Lower leg skin (tissue), 3 donors: ENCODE data around the gene EGFL7.

ENCODE experiments used
- POLR2A ChIP-seq, 2 donors: fragments of 450-650 bp; IDR thresholded peaks; one replicate each; pipeline ENCODE4 v1.6.1; 2016 to 2017; ENCODE audit warnings: antibody characterized with exemption in 2 of 2, mild to moderate bottlenecking in 1 of 2, moderate library complexity in 1 of 2
- TF ChIP-seq, protein P1 (sequence below), 3 donors: fragments of 450-650 bp; IDR thresholded peaks; one replicate each; pipeline ENCODE4 v1.5.1; 2016; ENCODE audit warnings: antibody characterized with exemption in 3 of 3, mild to moderate bottlenecking in 3 of 3, moderate library complexity in 2 of 3

DNA sequence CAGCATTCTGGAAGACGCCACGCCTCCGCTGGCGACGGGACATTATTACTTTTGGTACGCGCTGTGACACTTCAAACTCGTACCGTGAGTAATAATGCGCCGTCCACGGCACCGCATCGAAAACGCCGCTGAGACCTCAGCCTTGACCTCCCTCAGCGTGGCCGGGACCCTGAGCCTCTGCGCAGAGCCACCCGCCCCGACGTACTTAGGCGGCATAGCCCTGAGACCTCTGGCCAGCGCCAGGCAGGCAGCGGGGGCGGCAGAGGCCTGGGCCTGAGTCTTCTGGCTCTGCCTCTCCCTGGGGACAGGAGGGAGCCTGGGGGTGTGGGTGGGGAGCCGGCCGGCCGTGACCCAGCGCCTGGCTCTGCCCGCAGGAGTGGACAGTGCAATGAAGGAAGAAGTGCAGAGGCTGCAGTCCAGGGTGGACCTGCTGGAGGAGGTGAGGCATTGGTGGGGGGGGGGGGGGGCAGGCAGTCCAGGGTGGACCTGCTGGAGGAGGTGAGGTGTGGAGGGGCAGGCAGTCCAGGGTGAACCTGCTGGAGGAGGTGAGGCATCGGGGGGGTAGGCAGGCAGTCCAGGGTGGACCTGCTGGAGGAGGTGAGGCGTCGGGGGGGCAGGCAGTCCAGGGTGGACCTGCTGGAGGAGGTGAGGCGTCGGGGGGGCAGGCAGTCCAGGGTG, 8.0 kb downstream of the EGFL7 start:
- TF ChIP-seq, protein P1, sequence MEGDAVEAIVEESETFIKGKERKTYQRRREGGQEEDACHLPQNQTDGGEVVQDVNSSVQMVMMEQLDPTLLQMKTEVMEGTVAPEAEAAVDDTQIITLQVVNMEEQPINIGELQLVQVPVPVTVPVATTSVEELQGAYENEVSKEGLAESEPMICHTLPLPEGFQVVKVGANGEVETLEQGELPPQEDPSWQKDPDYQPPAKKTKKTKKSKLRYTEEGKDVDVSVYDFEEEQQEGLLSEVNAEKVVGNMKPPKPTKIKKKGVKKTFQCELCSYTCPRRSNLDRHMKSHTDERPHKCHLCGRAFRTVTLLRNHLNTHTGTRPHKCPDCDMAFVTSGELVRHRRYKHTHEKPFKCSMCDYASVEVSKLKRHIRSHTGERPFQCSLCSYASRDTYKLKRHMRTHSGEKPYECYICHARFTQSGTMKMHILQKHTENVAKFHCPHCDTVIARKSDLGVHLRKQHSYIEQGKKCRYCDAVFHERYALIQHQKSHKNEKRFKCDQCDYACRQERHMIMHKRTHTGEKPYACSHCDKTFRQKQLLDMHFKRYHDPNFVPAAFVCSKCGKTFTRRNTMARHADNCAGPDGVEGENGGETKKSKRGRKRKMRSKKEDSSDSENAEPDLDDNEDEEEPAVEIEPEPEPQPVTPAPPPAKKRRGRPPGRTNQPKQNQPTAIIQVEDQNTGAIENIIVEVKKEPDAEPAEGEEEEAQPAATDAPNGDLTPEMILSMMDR (IDR thresholded peaks at IDR 0.05), result no peak
- no peak for TF ChIP-seq POLR2A (IDR thresholded peaks at IDR 0.05)
